ENCODE data around the gene KCNRG.

KCNRG gene

GRCh38 chr13:50001287-50001686 lies 14.0 kb upstream of the KCNRG start:
- H3K79me2 ChIP-seq: peaks cover 12% of the 10 kb centered on the region
- no peak overlapping the region for H3K4me3 ChIP-seq (ENCODE audit: low read depth, low read length)
- H2AFZ ChIP-seq: no peak overlapping the region
- H3K27ac ChIP-seq: no peak overlapping the region
- peaks cover 8% of the 10 kb centered on the region for H3K4me1 ChIP-seq
- no peak overlapping the region for H3K9ac ChIP-seq
- no peak for TF ChIP-seq CTCF (IDR thresholded peaks at IDR 0.05)
- H3K36me3 ChIP-seq (ENCODE audit: control insufficient read depth, insufficient read depth, low read length): peaks cover 3% of the 10 kb centered on the region
- no peaks in the 10 kb centered on the region for H3K27me3 ChIP-seq (ENCODE audit: control insufficient read depth, insufficient read depth, low read length)
- H3K4me2 ChIP-seq (ENCODE audit: low read length): no peak overlapping the region
- no peaks in the 10 kb centered on the region for H3K9me3 ChIP-seq (ENCODE audit: control insufficient read depth, low read length)

GRCh38 chr13:50006426-50007135 lies 8.7 kb upstream of the KCNRG start:
- Histone ChIP-seq H3K9me3 (ENCODE audit: control insufficient read depth, low read length) (no peaks in the 10 kb centered on the region), H3K9ac (no peak overlapping the region), H3K79me2 (peaks cover 10% of the 10 kb centered on the region), H3K36me3 (ENCODE audit: control insufficient read depth, insufficient read depth, low read length) (no peaks in the 10 kb centered on the region), H3K27ac (no peak overlapping the region), H3K4me2 (ENCODE audit: low read length) (no peak overlapping the region), H2AFZ (no peak overlapping the region), H3K27me3 (ENCODE audit: control insufficient read depth, insufficient read depth, low read length) (no peaks in the 10 kb centered on the region), H3K4me1 (no peaks in the 10 kb centered on the region), H3K4me3 (ENCODE audit: low read depth, low read length) (no peak overlapping the region)
- TF ChIP-seq CTCF (IDR thresholded peaks at IDR 0.05): no peak

- H3K36me3 ChIP-seq (ENCODE audit: control insufficient read depth, insufficient read depth, low read length): no peaks in the 10 kb centered on the region
- H3K9me3 ChIP-seq (ENCODE audit: control insufficient read depth, low read length): no peaks in the 10 kb centered on the region
- no peak overlapping the region for H3K9ac ChIP-seq
- no peak for TF ChIP-seq CTCF (IDR thresholded peaks at IDR 0.05)
- no peaks in the 10 kb centered on the region for H3K4me1 ChIP-seq
- H3K79me2 ChIP-seq: no peaks in the 10 kb centered on the region
- H3K27me3 ChIP-seq (ENCODE audit: control insufficient read depth, insufficient read depth, low read length): no peaks in the 10 kb centered on the region
- H2AFZ ChIP-seq: no peak overlapping the region
- H3K27ac ChIP-seq: no peak overlapping the region
- H3K4me3 ChIP-seq (ENCODE audit: low read depth, low read length): no peak overlapping the region
- no peak overlapping the region for H3K4me2 ChIP-seq (ENCODE audit: low read length)
Measured at GRCh38 chr13:50011461-50011860, 3.8 kb upstream of the KCNRG start.

GRCh38 chr13:50012396-50013169 lies 2.7 kb upstream of the KCNRG start:
- Histone ChIP-seq H2AFZ (no peak overlapping the region), H3K79me2 (no peaks in the 10 kb centered on the region), H3K4me3 (ENCODE audit: low read depth, low read length) (no peak overlapping the region), H3K4me1 (no peaks in the 10 kb centered on the region), H3K4me2 (ENCODE audit: low read length) (no peak overlapping the region), H3K27ac (no peak overlapping the region), H3K9ac (no peak overlapping the region), H3K9me3 (ENCODE audit: control insufficient read depth, low read length) (no peaks in the 10 kb centered on the region), H3K36me3 (ENCODE audit: control insufficient read depth, insufficient read depth, low read length) (no peaks in the 10 kb centered on the region), H3K27me3 (ENCODE audit: control insufficient read depth, insufficient read depth, low read length) (no peaks in the 10 kb centered on the region)
- TF ChIP-seq CTCF (IDR thresholded peaks at IDR 0.05): no peak
